ENCODE data around the gene SH3PXD2B. TPM values are rescaled to one million over a fixed set of nuclear protein-coding genes. Genes with fewer than 3 reads are reported as not detected.

Gene SH3PXD2B
- total and polyA plus RNA-seq, 2 of the 13 experiments (the other 11 are each of a cell fraction or from before 2014, with no cell fraction given): 3.4 to 4.6 TPM

GRCh38 chr5:172454358-172455086, at the start of gene SH3PXD2B (continued):
- TF ChIP-seq, protein P1, sequence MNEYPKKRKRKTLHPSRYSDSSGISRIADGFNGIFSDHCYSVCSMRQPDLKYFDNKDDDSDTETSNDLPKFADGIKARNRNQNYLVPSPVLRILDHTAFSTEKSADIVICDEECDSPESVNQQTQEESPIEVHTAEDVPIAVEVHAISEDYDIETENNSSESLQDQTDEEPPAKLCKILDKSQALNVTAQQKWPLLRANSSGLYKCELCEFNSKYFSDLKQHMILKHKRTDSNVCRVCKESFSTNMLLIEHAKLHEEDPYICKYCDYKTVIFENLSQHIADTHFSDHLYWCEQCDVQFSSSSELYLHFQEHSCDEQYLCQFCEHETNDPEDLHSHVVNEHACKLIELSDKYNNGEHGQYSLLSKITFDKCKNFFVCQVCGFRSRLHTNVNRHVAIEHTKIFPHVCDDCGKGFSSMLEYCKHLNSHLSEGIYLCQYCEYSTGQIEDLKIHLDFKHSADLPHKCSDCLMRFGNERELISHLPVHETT (CRISPR knock-in tag; conservative IDR thresholded peaks at IDR 0.05): peak; percentile 86
- TF ChIP-seq, protein P2, sequence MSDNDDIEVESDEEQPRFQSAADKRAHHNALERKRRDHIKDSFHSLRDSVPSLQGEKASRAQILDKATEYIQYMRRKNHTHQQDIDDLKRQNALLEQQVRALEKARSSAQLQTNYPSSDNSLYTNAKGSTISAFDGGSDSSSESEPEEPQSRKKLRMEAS (IDR thresholded peaks at IDR 0.05): peak; percentile 32
- TF ChIP-seq ZFP62 (CRISPR knock-in tag; IDR thresholded peaks at IDR 0.05) (no peak), SETDB1 (CRISPR knock-in tag; IDR thresholded peaks at IDR 0.05; ENCODE audit: borderline replicate concordance) (no peak), NAIF1 (CRISPR knock-in tag; IDR thresholded peaks at IDR 0.05; ENCODE audit: borderline replicate concordance) (no peak), ELF4 (CRISPR knock-in tag; IDR thresholded peaks at IDR 0.05; ENCODE audit: borderline replicate concordance) (no peak), FOXK2 (IDR thresholded peaks at IDR 0.05) (no peak), POLR2AphosphoS5 (IDR thresholded peaks at IDR 0.05; ENCODE audit: low read depth, low read length) (no peak), ZNF777 (CRISPR knock-in tag; IDR thresholded peaks at IDR 0.05) (peak; percentile 3; the same call in 1 of the 2 replicates)
- TF ChIP-seq, protein P3, sequence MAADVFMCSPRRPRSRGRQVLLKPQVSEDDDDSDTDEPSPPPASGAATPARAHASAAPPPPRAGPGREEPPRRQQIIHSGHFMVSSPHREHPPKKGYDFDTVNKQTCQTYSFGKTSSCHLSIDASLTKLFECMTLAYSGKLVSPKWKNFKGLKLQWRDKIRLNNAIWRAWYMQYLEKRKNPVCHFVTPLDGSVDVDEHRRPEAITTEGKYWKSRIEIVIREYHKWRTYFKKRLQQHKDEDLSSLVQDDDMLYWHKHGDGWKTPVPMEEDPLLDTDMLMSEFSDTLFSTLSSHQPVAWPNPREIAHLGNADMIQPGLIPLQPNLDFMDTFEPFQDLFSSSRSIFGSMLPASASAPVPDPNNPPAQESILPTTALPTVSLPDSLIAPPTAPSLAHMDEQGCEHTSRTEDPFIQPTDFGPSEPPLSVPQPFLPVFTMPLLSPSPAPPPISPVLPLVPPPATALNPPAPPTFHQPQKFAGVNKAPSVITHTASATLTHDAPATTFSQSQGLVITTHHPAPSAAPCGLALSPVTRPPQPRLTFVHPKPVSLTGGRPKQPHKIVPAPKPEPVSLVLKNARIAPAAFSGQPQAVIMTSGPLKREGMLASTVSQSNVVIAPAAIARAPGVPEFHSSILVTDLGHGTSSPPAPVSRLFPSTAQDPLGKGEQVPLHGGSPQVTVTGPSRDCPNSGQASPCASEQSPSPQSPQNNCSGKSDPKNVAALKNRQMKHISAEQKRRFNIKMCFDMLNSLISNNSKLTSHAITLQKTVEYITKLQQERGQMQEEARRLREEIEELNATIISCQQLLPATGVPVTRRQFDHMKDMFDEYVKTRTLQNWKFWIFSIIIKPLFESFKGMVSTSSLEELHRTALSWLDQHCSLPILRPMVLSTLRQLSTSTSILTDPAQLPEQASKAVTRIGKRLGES (CRISPR knock-in tag; IDR thresholded peaks at IDR 0.05; ENCODE audit: borderline replicate concordance): no peak
- TF ChIP-seq, protein P4, sequence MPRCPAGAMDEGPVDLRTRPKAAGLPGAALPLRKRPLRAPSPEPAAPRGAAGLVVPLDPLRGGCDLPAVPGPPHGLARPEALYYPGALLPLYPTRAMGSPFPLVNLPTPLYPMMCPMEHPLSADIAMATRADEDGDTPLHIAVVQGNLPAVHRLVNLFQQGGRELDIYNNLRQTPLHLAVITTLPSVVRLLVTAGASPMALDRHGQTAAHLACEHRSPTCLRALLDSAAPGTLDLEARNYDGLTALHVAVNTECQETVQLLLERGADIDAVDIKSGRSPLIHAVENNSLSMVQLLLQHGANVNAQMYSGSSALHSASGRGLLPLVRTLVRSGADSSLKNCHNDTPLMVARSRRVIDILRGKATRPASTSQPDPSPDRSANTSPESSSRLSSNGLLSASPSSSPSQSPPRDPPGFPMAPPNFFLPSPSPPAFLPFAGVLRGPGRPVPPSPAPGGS (CRISPR knock-in tag; IDR thresholded peaks at IDR 0.05): no peak
- TF ChIP-seq, protein P5, sequence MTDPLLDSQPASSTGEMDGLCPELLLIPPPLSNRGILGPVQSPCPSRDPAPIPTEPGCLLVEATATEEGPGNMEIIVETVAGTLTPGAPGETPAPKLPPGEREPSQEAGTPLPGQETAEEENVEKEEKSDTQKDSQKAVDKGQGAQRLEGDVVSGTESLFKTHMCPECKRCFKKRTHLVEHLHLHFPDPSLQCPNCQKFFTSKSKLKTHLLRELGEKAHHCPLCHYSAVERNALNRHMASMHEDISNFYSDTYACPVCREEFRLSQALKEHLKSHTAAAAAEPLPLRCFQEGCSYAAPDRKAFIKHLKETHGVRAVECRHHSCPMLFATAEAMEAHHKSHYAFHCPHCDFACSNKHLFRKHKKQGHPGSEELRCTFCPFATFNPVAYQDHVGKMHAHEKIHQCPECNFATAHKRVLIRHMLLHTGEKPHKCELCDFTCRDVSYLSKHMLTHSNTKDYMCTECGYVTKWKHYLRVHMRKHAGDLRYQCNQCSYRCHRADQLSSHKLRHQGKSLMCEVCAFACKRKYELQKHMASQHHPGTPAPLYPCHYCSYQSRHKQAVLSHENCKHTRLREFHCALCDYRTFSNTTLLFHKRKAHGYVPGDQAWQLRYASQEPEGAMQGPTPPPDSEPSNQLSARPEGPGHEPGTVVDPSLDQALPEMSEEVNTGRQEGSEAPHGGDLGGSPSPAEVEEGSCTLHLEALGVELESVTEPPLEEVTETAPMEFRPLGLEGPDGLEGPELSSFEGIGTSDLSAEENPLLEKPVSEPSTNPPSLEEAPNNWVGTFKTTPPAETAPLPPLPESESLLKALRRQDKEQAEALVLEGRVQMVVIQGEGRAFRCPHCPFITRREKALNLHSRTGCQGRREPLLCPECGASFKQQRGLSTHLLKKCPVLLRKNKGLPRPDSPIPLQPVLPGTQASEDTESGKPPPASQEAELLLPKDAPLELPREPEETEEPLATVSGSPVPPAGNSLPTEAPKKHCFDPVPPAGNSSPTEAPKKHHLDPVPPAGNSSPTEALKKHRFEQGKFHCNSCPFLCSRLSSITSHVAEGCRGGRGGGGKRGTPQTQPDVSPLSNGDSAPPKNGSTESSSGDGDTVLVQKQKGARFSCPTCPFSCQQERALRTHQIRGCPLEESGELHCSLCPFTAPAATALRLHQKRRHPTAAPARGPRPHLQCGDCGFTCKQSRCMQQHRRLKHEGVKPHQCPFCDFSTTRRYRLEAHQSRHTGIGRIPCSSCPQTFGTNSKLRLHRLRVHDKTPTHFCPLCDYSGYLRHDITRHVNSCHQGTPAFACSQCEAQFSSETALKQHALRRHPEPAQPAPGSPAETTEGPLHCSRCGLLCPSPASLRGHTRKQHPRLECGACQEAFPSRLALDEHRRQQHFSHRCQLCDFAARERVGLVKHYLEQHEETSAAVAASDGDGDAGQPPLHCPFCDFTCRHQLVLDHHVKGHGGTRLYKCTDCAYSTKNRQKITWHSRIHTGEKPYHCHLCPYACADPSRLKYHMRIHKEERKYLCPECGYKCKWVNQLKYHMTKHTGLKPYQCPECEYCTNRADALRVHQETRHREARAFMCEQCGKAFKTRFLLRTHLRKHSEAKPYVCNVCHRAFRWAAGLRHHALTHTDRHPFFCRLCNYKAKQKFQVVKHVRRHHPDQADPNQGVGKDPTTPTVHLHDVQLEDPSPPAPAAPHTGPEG (CRISPR knock-in tag; IDR thresholded peaks at IDR 0.05): no peak
